K562 (cell line): ENCODE results near the gene CALHM2. TPM values are rescaled to one million over a fixed set of nuclear protein-coding genes. Genes with fewer than 3 reads are reported as not detected.

Experiments
- ATAC-seq: fragments of 200-7000 bp; cut with Tn5 transposase; 3 replicates; pipeline ENCODE4 v1.9.1; 2020; ENCODE audit warnings: moderate library complexity
- BruUV-seq: library from RNA; stranded (reverse); fragments of 400-500 nt; replicated peaks from 2 replicates; lab custom pipeline; 2021; lab: Mats Ljungman, UMichigan
- CTCF ChIA-PET: fragments of 300-600 bp; formaldehyde crosslinking; extraction: SDS; loops from one replicate; lab custom pipeline; 2021; ENCODE audit warnings: low intra/inter-chr PET ratio; lab: Yijun Ruan, JAX
- POLR2A ChIA-PET: fragments of 300-600, 350-650 bp; sonication (Branson Sonifier 250); formaldehyde crosslinking; extraction: SDS; loops from one replicate; lab custom pipeline; 2021; ENCODE audit warnings: antibody characterized with exemption, inconsistent platforms; lab: Yijun Ruan, JAX
- DNase-seq, 4 experiments: peaks; one replicate each; pipeline versions ENCODE4 v3.0.0 to v3.0.0-alpha.2; 2011 to 2018; ENCODE audit warnings: low spot score in 3 of 4, mixed read lengths in 3 of 4; ENCODE audit errors: extremely low read depth in 1 of 4
- FAIRE-seq: peaks from 2 replicates; lab custom pipeline; 2011; peaks lifted over from hg19 to GRCh38; lab: Jason Lieb, UNC
- H2AFZ ChIP-seq: 2 replicates; pipeline ENCODE4 v1.6.0; 2011; ENCODE audit warnings: low read depth, low read length, control low read depth, inconsistent platforms
- H3K27ac ChIP-seq: fragments of 200-600 bp; 3 replicates; pipeline ENCODE4 v1.8.0; 2011; ENCODE audit warnings: low read depth, mild to moderate bottlenecking, control low read depth, inconsistent platforms, low read length, moderate library complexity, mixed read lengths; ENCODE audit errors: extremely low read depth
- H3K27me3 ChIP-seq, 2 experiments: fragments of 300-600 bp in 1 of 2; 2 replicates in 1 of 2; 3 replicates in 1 of 2; pipeline versions ENCODE4 v1.6.0 to v1.8.0; 2011; ENCODE audit warnings: inconsistent platforms in 2 of 2, low read length in 2 of 2, mild to moderate bottlenecking in 1 of 2, mixed read lengths in 1 of 2, moderate library complexity in 1 of 2; ENCODE audit not compliant: control insufficient read depth in 2 of 2, insufficient read depth in 2 of 2
- H3K36me3 ChIP-seq: fragments of 300-600 bp; 3 replicates; pipeline ENCODE4 v1.8.0; 2011; ENCODE audit warnings: mild to moderate bottlenecking, low read length, inconsistent platforms; ENCODE audit not compliant: control insufficient read depth, insufficient read depth
- H3K4me1 ChIP-seq, 2 experiments: fragments of 200-600 bp in 1 of 2; replicated peaks in 1 of 2; 2 replicates in 1 of 2; 3 replicates in 1 of 2; pipeline versions ENCODE4 v1.5.1 to v1.8.0; 2011; ENCODE audit warnings: inconsistent platforms in 2 of 2, low read length in 2 of 2, mild to moderate bottlenecking in 1 of 2, mixed read lengths in 1 of 2, moderate library complexity in 1 of 2; ENCODE audit not compliant: control insufficient read depth in 2 of 2, insufficient read depth in 2 of 2
- H3K4me2 ChIP-seq: 2 replicates; pipeline ENCODE4 v1.6.1; 2011; ENCODE audit warnings: low read length, control low read depth, inconsistent platforms, mixed read lengths; ENCODE audit not compliant: insufficient read depth
- H3K4me3 ChIP-seq: fragments of 200-600 bp; sonication (generic), shearing (Covaris generic); 2 replicates; pipeline ENCODE4 v1.5.1; 2016; ENCODE audit warnings: control low read depth, inconsistent platforms
- H3K79me2 ChIP-seq: fragments of 200-600 bp; 3 replicates; pipeline ENCODE4 v1.8.0; 2011; ENCODE audit warnings: low read length, inconsistent platforms; ENCODE audit not compliant: control insufficient read depth, insufficient read depth
- H3K9ac ChIP-seq, 2 experiments: 2 replicates each; pipeline versions ENCODE4 v1.6.0 to v1.6.1; 2011; ENCODE audit warnings: low read depth in 2 of 2, low read length in 2 of 2, control low read depth in 1 of 2, inconsistent platforms in 1 of 2, mild to moderate bottlenecking in 1 of 2, mixed read lengths in 1 of 2; ENCODE audit not compliant: insufficient read depth in 1 of 2
- H3K9me1 ChIP-seq: one replicate; pipeline ENCODE4 v1.6.0; 2011; ENCODE audit warnings: inconsistent platforms, mild to moderate bottlenecking, low read length, moderate library complexity; ENCODE audit not compliant: control insufficient read depth, insufficient read depth
- H3K9me3 ChIP-seq: replicated peaks from 2 replicates; pipeline ENCODE4 v1.5.1; 2011; ENCODE audit warnings: low read depth, low read length, inconsistent platforms; ENCODE audit not compliant: control insufficient read depth, insufficient read depth
- H4K20me1 ChIP-seq: replicated peaks from 2 replicates; pipeline ENCODE4 v1.6.1; 2011; ENCODE audit warnings: low read length, inconsistent platforms, mixed read lengths; ENCODE audit not compliant: control insufficient read depth, insufficient read depth
- EGR1 ChIP-seq: fragments of 450-650 bp; conservative IDR thresholded peaks from 2 replicates; pipeline ENCODE4 v1.6.1; 2017; ENCODE audit warnings: mild to moderate bottlenecking
- MAFG ChIP-seq: fragments of 450-650 bp; conservative IDR thresholded peaks from 2 replicates; pipeline ENCODE4 v1.6.1; 2016; ENCODE audit warnings: missing genetic modification characterization, missing compliant biosample characterization
- MYC ChIP-seq, 2 experiments: fragments of 250-450 bp in 1 of 2; sonication (Bioruptor Pico) in 1 of 2; IDR thresholded peaks; 2 replicates each; pipeline versions ENCODE4 v1.5.1 to v1.6.1; 2012 to 2021; ENCODE audit warnings: low read depth in 2 of 2, borderline replicate concordance in 1 of 2, improper control_type of control experiment in 1 of 2, low read length in 1 of 2, mild to moderate bottlenecking in 1 of 2, moderate library complexity in 1 of 2
- POLR2A ChIP-seq: fragments of 450-650 bp; conservative IDR thresholded peaks from 2 replicates; pipeline ENCODE4 v1.6.1; 2016
- RFX5 ChIP-seq: IDR thresholded peaks from 2 replicates; pipeline ENCODE4 v1.6.1; 2011; ENCODE audit warnings: low read depth, mild to moderate bottlenecking, improper control_type of control experiment, low read length
- RNF2 ChIP-seq: sonication (generic); IDR thresholded peaks from 2 replicates; pipeline ENCODE4 v1.6.1; 2016
- SRSF7 ChIP-seq: fragments of 200-400 bp; formaldehyde crosslinking; optimal IDR thresholded peaks from 2 replicates; pipeline ENCODE3; 2017; ENCODE audit warnings: mild to moderate bottlenecking, low read depth, low read length
- WGBS: fragments of 100-300 bp; shearing (Covaris generic); methylation state at CpG from one replicate; pipeline ENCODE4 v1.1.6; 2016; ENCODE audit warnings: low coverage, mixed read lengths; ENCODE audit not compliant: insufficient coverage; ENCODE audit errors: missing lambda C conversion rate; 5-methylcytosine and 5-hydroxymethylcytosine counted together
- in situ Hi-C: fragments of 300-500 bp; cut with MboI; formaldehyde crosslinking; loops from 4 replicates; pipeline ENCODE4 v1.15.0; 2018; ENCODE audit warnings: inconsistent platforms, mixed read lengths
- intact Hi-C: fragments of 100-400 bp; cut with micrococcal nuclease; formaldehyde crosslinking; loops from 2 replicates; pipeline ENCODE4 v1.14.2; 2022
- polyA plus RNA-seq, 8 experiments: library from polyadenylated mRNA; depleted of rRNA in 4 of 8; stranded (reverse) in 5 of 8; unstranded in 3 of 8; fragments of >200 nt; fragmentation: Nextera tagmentation in 2 of 8; fragmentation: Illumina TruSeq in 1 of 8; extraction: Ambion mirVana in 2 of 8; extraction: Trizol in 1 of 8; gene quantifications; 2 replicates each; pipeline versions ENCODE4 v1.2.1 to v1.2.3, GENCODE V29; 2011 to 2014; ENCODE audit warnings: inconsistent platforms in 1 of 8, missing spikeins in 1 of 8
- total RNA-seq, 7 experiments: library from RNA; depleted of rRNA in 6 of 7; stranded (reverse); fragments of >200 nt in 6 of 7; fragmentation: Illumina TruSeq in 2 of 7; extraction: Trizol in 2 of 7; gene quantifications; 2 replicates each; pipeline versions ENCODE4 v1.2.1 to v1.2.3, GENCODE V29; 2011 to 2021; ENCODE audit warnings: low replicate concordance in 1 of 7
- TF ChIP-seq, protein P1 (sequence below), 3 experiments: IDR thresholded peaks in 2 of 3; conservative IDR thresholded peaks in 1 of 3; 2 replicates each; pipeline ENCODE4 v1.5.1; 2011 to 2012; ENCODE audit warnings: low read length in 3 of 3, mild to moderate bottlenecking in 3 of 3, control low read depth in 2 of 3, improper control_type of control experiment in 1 of 3, inconsistent platforms in 1 of 3, low read depth in 1 of 3, mixed read lengths in 1 of 3, moderate library complexity in 1 of 3; ENCODE audit not compliant: insufficient read depth in 2 of 3

The CALHM2 gene
- total and polyA plus RNA-seq, 9 of the 15 experiments (the other 6 are each of a cell fraction or from before 2014, with no cell fraction given), result 0.08 to 0.14 (median 0.13) TPM; not detected in 6

DNA sequence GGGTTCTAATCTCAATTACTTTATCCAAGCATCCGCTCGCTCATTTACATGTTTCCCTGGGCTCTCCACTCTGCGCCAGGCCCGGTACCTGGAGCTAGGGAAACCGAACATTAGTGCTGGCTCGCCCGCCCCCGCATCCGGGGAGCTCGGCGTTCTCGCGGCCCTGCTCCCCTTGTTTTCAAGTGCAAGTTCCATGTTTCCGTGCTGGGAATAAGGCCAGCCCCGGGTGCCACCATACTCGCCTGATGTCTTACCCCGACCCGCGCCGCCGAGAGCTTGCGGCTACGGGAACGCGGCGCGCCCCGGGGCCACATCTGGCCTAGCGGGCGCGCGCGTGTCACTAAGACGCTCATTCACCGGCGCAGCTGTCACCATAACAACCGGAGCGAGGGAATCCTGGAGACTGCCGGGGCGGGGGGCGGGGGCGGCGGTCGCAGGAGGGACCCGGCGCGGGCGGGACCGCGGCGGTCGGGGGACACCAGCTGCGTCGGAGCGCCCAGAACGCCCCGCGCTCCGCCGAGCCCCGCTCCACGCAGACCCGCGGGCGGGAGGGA lies 41.3 kb upstream of the CALHM2 start, which contains the start of gene NEURL1:
NEURL1 (plus strand) TSS at position 344 of the 554 bp plus-strand sequence. CDS start 683 bp downstream, outside the sequence.
- no peaks in the 10 kb centered on the region for H3K9me1 ChIP-seq
- peaks cover 0 to 14% of the 10 kb centered on the region in 2 experiments; a peak in 2 of 5 replicates for H3K4me1 ChIP-seq
- no peak for TF ChIP-seq MAFG (tag)
- TF ChIP-seq SRSF7, result no peak
- TF ChIP-seq, protein P1, sequence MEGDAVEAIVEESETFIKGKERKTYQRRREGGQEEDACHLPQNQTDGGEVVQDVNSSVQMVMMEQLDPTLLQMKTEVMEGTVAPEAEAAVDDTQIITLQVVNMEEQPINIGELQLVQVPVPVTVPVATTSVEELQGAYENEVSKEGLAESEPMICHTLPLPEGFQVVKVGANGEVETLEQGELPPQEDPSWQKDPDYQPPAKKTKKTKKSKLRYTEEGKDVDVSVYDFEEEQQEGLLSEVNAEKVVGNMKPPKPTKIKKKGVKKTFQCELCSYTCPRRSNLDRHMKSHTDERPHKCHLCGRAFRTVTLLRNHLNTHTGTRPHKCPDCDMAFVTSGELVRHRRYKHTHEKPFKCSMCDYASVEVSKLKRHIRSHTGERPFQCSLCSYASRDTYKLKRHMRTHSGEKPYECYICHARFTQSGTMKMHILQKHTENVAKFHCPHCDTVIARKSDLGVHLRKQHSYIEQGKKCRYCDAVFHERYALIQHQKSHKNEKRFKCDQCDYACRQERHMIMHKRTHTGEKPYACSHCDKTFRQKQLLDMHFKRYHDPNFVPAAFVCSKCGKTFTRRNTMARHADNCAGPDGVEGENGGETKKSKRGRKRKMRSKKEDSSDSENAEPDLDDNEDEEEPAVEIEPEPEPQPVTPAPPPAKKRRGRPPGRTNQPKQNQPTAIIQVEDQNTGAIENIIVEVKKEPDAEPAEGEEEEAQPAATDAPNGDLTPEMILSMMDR (IDR thresholded peaks at IDR 0.05 in 2 of 3, conservative IDR thresholded peaks at IDR 0.05 in 1 of 3; ENCODE audit: insufficient read depth in 2 of 3, low read depth in 1 of 3, low read length in 3 of 3), result no peak
- TF ChIP-seq EGR1, result peak; percentile 73
- TF ChIP-seq RNF2, result no peak
- TF ChIP-seq MYC (IDR thresholded peaks at IDR 0.05; ENCODE audit: low read depth, low read length), result no peak
- TF ChIP-seq MYC (CRISPR knock-in tag; IDR thresholded peaks at IDR 0.05; ENCODE audit: borderline replicate concordance, low read depth), result no peak
- TF ChIP-seq RFX5, result no peak
- TF ChIP-seq POLR2A, result no peak
- intact Hi-C loops, result no loop called here
- BruUV-seq, result no TSS peak
- ChIA-PET CTCF (no interaction called here), POLR2A (interaction anchor here (0.7 to 1.2 kb wide), 2 partner anchors 56 to 99 kb away, joined by 3 read pairs; no protein-coding TSS in a partner anchor)
- no peak within 1 kb of the TSS for H3K27ac ChIP-seq
- H3K9ac ChIP-seq, result no peak within 1 kb of the TSS
- ATAC-seq (no peak), DNase-seq (peak in 1 of 4 experiments; percentile 25), FAIRE-seq (no peak)
- peaks cover 14 to 47% of the 10 kb centered on the region in 2 experiments; a peak in 4 of 5 replicates for H3K27me3 ChIP-seq
- H4K20me1 ChIP-seq, result no peaks in the 10 kb centered on the region; the same call in 1 of the 2 replicates
- WGBS, result 14% methylated on average over 12 of the region's 65 CpGs
- no peak within 1 kb of the TSS for H2AFZ ChIP-seq
- no peaks in the 10 kb centered on the region for H3K9me3 ChIP-seq
- H3K4me3 ChIP-seq, result no peak within 1 kb of the TSS
- in situ Hi-C loops, result no loop called here
- H3K36me3 ChIP-seq, result no peaks in the 10 kb centered on the region
- H3K4me2 ChIP-seq, result no peak within 1 kb of the TSS
- H3K79me2 ChIP-seq, result no peaks in the 10 kb centered on the region
